ENCODE data around the gene CDK10.

Gene CDK10

GRCh38 chr16:89733322-89733721 is 46.8 kb downstream of the CDK10 start:
- no peak for DNase-seq (ENCODE audit: low read depth in 2 of 2)

DNA sequence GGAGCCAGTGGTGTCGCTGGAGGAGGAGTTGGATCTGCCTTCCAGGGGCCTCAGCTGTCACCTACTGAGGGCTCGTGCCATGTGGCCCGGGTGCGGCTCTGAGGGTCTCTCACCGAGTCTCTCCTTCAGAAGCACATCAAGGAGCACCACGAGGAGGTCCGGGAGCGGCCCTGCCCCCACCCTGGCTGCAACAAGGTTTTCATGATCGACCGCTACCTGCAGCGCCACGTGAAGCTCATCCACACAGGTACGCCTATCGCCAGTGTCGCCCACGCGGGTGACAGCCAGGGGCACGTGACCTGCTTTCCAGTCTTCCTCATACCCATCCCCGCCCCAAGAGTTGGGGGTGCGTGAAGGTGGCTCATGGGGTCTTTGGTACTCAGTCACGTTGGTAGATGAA is 47.3 kb downstream of the CDK10 start:
- DNase-seq (ENCODE audit: low read depth in 2 of 2), result no peak

DNA sequence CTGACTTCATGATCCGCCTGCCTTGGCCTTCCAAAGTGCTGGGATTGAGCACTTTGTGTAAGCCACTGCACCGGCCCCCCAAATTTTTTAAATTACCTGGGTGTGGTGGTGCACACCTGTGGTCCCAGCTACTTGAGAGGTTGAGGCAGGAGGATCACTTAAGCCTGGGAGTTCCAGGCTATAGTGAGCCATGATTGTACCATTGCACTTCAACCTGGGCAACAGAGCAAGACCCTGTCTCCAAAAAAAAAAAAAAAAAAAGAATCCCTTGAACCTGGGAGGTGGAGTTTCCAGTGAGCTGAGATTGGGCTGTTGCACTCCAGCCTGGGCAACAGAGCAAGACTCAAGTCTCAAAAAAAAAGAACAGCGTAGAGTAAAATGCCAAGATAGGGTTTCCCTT is 50.1 kb downstream of the CDK10 start:
- DNase-seq (ENCODE audit: low read depth in 2 of 2), result no peak

GRCh38 chr16:89737341-89738071 is 51.0 kb downstream of the CDK10 start:
- no peak for DNase-seq (ENCODE audit: low read depth in 2 of 2)

GRCh38 chr16:89738072-89738377 is 51.5 kb downstream of the CDK10 start:
- DNase-seq (ENCODE audit: low read depth in 2 of 2), result no peak

- no peak for DNase-seq (ENCODE audit: low read depth in 2 of 2)
Observed at GRCh38 chr16:89738538-89739317, 52.2 kb downstream of the CDK10 start.

DNA sequence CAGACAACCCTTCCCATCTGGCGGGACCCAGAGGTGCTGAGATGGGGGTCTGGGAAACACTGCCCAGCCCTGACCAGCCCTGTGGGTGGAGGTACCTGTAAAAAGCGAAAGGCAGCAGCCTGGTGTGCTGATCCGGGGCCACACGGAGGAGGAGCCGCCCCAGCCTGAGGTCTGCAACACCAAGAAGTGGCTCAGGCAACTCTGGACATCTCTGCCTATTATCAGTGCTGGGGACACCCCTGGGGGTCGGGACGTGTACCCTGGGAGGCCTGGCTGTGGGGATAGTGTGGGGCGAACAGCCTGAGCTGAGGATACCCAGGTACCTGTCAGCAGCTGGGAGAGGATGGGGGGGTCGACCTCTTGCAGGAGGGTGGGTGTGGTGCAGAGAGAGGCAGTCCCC is 52.9 kb downstream of the CDK10 start:
- no peak for DNase-seq (ENCODE audit: low read depth in 2 of 2)

DNA sequence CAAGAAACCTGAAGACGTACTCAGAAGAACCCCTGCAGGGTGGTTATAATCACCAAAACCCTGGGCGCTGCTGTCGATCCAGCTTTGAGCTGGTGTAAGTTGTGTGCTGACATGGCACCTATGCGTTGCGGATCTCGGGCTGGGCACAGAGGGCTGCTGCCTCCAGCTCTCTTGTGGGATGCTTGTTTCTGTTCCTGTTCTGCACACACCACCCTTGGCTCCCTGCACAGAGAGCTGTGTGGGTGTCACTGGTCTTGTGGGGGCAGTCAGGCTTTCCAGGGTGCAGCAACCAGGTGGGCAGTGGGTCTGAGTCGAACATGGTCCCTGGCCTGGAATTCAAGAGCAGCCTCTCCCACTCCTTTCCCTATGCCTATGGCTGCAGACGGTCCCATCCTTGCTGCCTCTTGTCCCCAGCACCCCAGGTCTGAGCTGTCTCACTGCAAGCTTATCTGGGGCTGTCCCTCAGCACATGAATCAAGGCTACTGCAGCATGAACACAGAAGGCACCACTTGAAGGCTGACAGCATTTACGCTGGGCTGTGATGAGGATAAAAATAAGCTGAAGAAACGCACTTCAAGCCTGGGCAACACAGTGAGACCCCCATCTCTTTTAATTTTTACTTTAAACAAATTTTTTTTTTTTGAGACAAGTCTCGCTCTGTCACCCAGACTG is 55.0 kb downstream of the CDK10 start:
- no peak for DNase-seq (ENCODE audit: low read depth in 2 of 2)

GRCh38 chr16:89742948-89743347 is 56.5 kb downstream of the CDK10 start:
- DNase-seq (ENCODE audit: low read depth in 2 of 2), result no peak

- DNase-seq (ENCODE audit: low read depth in 2 of 2), result no peak
Observed at GRCh38 chr16:89744813-89745212, 58.3 kb downstream of the CDK10 start.
